GM12878 (cell line): Measurements from ENCODE around the gene TMEM61. TPM values are rescaled to one million over a fixed set of nuclear protein-coding genes. Genes with fewer than 3 reads are reported as not detected.

Experiments
- ATAC-seq: fragments of 200-7000 bp; cut with Tn5 transposase; 3 replicates; pipeline ENCODE4 v1.9.1; 2020; ENCODE audit warnings: mild to moderate bottlenecking, moderate library complexity
- BruUV-seq: library from RNA; stranded (reverse); fragments of 400-500 nt; replicated peaks from 2 replicates; lab custom pipeline; 2021; lab: Mats Ljungman, UMichigan
- CTCF ChIA-PET: fragments of 300-600 bp; sonication (Branson Sonifier 250); formaldehyde crosslinking; extraction: SDS; loops from one replicate; lab custom pipeline; 2021; ENCODE audit warnings: inconsistent platforms; lab: Yijun Ruan, JAX
- POLR2A ChIA-PET: fragments of 350-600 bp; formaldehyde crosslinking; extraction: SDS; loops from one replicate; lab custom pipeline; 2021; ENCODE audit warnings: inconsistent platforms; lab: Charles Lee
- RAD21 ChIA-PET: fragments of 300-600 bp; sonication (Branson Sonifier 250); formaldehyde crosslinking; loops from one replicate; lab custom pipeline; 2023; ENCODE audit warnings: antibody characterized with exemption; ENCODE audit not compliant: unreplicated experiment; lab: Charles Lee
- SMC1A ChIA-PET: fragments of 300-600 bp; sonication (Branson Sonifier 250); formaldehyde crosslinking; loops from one replicate; lab custom pipeline; 2023; ENCODE audit not compliant: unreplicated experiment, uncharacterized antibody; lab: Charles Lee
- DNase-seq: peaks from one replicate; pipeline ENCODE4 v3.0.0-alpha.2; 2011; ENCODE audit warnings: low read depth, low spot score
- FAIRE-seq: peaks from 3 replicates; lab custom pipeline; 2011; peaks lifted over from hg19 to GRCh38; lab: Jason Lieb, UNC
- H2AFZ ChIP-seq: 2 replicates; pipeline ENCODE4 v1.6.0; 2011; ENCODE audit warnings: low read depth, low read length, control low read depth; ENCODE audit not compliant: control insufficient read depth
- H3K27ac ChIP-seq: 2 replicates; pipeline ENCODE4 v1.5.1; 2011; ENCODE audit warnings: control low read depth; ENCODE audit not compliant: control insufficient read depth, insufficient read depth
- H3K27me3 ChIP-seq, 2 experiments: replicated peaks in 1 of 2; 2 replicates each; pipeline versions ENCODE4 v1.6.0 to v1.6.1; 2011; ENCODE audit warnings: low read length in 1 of 2; ENCODE audit not compliant: control insufficient read depth in 2 of 2, insufficient read depth in 2 of 2
- H3K36me3 ChIP-seq, 2 experiments: 2 replicates each; pipeline ENCODE4 v1.5.1; 2011; ENCODE audit warnings: low read length in 1 of 2; ENCODE audit not compliant: control insufficient read depth in 2 of 2, insufficient read depth in 2 of 2
- H3K4me1 ChIP-seq: 2 replicates; pipeline ENCODE4 v1.6.1; 2011; ENCODE audit warnings: mild to moderate bottlenecking, low read length, moderate library complexity, mixed read lengths; ENCODE audit not compliant: control insufficient read depth, insufficient read depth
- H3K4me2 ChIP-seq: 2 replicates; pipeline ENCODE4 v1.6.0; 2011; ENCODE audit warnings: control low read depth; ENCODE audit not compliant: control insufficient read depth, insufficient read depth
- H3K4me3 ChIP-seq: fragments of 200-600 bp; sonication (generic); 2 replicates; pipeline ENCODE4 v1.5.1; 2016
- H3K79me2 ChIP-seq: 2 replicates; pipeline ENCODE4 v1.6.0; 2011; ENCODE audit warnings: low read length; ENCODE audit not compliant: control insufficient read depth, insufficient read depth
- H3K9ac ChIP-seq: 2 replicates; pipeline ENCODE4 v1.8.0; 2011; ENCODE audit warnings: low read length, control low read depth, mixed read lengths; ENCODE audit not compliant: control insufficient read depth, insufficient read depth
- H3K9me3 ChIP-seq: replicated peaks from 3 replicates; pipeline ENCODE4 v1.5.1; 2011; ENCODE audit warnings: mild to moderate bottlenecking, low read length; ENCODE audit not compliant: control insufficient read depth, insufficient read depth
- H4K20me1 ChIP-seq: 2 replicates; pipeline ENCODE4 v1.6.0; 2011; ENCODE audit not compliant: control insufficient read depth, insufficient read depth
- CHD4 ChIP-seq: fragments of 200-600 bp; sonication (generic); IDR thresholded peaks from 2 replicates; pipeline ENCODE4 v1.6.1; 2016; ENCODE audit warnings: mild to moderate bottlenecking
- E2F4 ChIP-seq: IDR thresholded peaks from 2 replicates; pipeline ENCODE4 v1.6.1; 2012; ENCODE audit warnings: low read depth, low read length, improper control_type of control experiment
- IRF4 ChIP-seq: IDR thresholded peaks from 2 replicates; pipeline ENCODE4 v1.6.1; 2011; ENCODE audit warnings: low read depth, low read length
- MTA2 ChIP-seq: fragments of 450-650 bp; IDR thresholded peaks from 2 replicates; pipeline ENCODE4 v1.6.1; 2016; ENCODE audit warnings: low read depth, mild to moderate bottlenecking, moderate library complexity
- MTA3 ChIP-seq: IDR thresholded peaks from 2 replicates; pipeline ENCODE4 v1.6.1; 2012; ENCODE audit warnings: low read length, inconsistent platforms, borderline replicate concordance
- NBN ChIP-seq: fragments of 450-650 bp; IDR thresholded peaks from 2 replicates; pipeline ENCODE4 v1.6.1; 2016
- NFXL1 ChIP-seq: fragments of 450-650 bp; IDR thresholded peaks from 2 replicates; pipeline ENCODE4 v1.6.1; 2017; ENCODE audit warnings: antibody characterized with exemption, mild to moderate bottlenecking, borderline replicate concordance
- TCF3 ChIP-seq: IDR thresholded peaks from 2 replicates; pipeline ENCODE4 v1.6.1; 2012; ENCODE audit warnings: low read depth, mild to moderate bottlenecking, low read length, borderline replicate concordance; ENCODE audit not compliant: insufficient read depth
- ZNF274 ChIP-seq: IDR thresholded peaks from one replicate; pipeline ENCODE4 v1.8.0; 2011; ENCODE audit not compliant: insufficient read length, insufficient read depth
- WGBS: methylation state at CpG from one replicate; pipeline ENCODE4 v1.1.6; 2016; ENCODE audit warnings: low lambda C conversion rate; ENCODE audit not compliant: insufficient replicate concordance, insufficient coverage; ENCODE audit errors: missing lambda C conversion rate; 5-methylcytosine and 5-hydroxymethylcytosine counted together
- in situ Hi-C: fragments of 300-500 bp; cut with MboI; formaldehyde crosslinking; loops from 9 replicates; pipeline ENCODE4 v1.14.3; 2018; ENCODE audit warnings: mixed read lengths
- intact Hi-C: fragments of 100-400 bp; cut with micrococcal nuclease; formaldehyde crosslinking; loops from one replicate; pipeline ENCODE4 v1.14.2; 2022; ENCODE audit not compliant: unreplicated experiment
- polyA plus RNA-seq, 11 experiments: library from polyadenylated mRNA; depleted of rRNA in 4 of 11; unstranded in 6 of 11; stranded (reverse) in 5 of 11; fragments of >200 nt; fragmentation: Nextera tagmentation in 4 of 11; fragmentation: Illumina TruSeq in 1 of 11; extraction: Ambion mirVana in 4 of 11; extraction: Trizol in 1 of 11; gene quantifications; 1 replicate in 1 of 11; 2 replicates in 10 of 11; pipeline versions ENCODE4 v1.2.1 to v1.2.3, GENCODE V29; 2011 to 2016; ENCODE audit warnings: inconsistent platforms in 2 of 11, missing spikeins in 2 of 11, low read depth in 1 of 11
- total RNA-seq, 4 experiments: library from RNA; depleted of rRNA in 3 of 4; stranded (reverse); fragments of >200 nt in 3 of 4; fragmentation: Illumina TruSeq in 1 of 4; extraction: Trizol in 1 of 4; gene quantifications; 2 replicates each; pipeline versions ENCODE4 v1.2.1 to v1.2.3, GENCODE V29; 2013 to 2021

Gene TMEM61
- total and polyA plus RNA-seq, 10 of the 15 experiments (the other 5 are each of a cell fraction or from before 2014, with no cell fraction given) = not detected

- H2AFZ ChIP-seq = no peak overlapping the region
- H3K36me3 ChIP-seq = no peaks in the 10 kb centered on the region
- BruUV-seq = no TSS peak
- H3K79me2 ChIP-seq = no peaks in the 10 kb centered on the region
- no peaks in the 10 kb centered on the region for H4K20me1 ChIP-seq
- SMC1A ChIA-PET = no interaction called here
- H3K4me1 ChIP-seq = no peaks in the 10 kb centered on the region
- RAD21 ChIA-PET = no interaction called here
- no peak for FAIRE-seq
- H3K9ac ChIP-seq = no peak overlapping the region
- POLR2A ChIA-PET = no interaction called here
- H3K9me3 ChIP-seq = no peaks in the 10 kb centered on the region
- CTCF ChIA-PET = no interaction called here
- no peak overlapping the region for H3K27ac ChIP-seq
- intact Hi-C loops = no loop called here
- 70% methylated on average over 6 of the region's 8 CpGs for WGBS
- peaks cover 2 to 3% of the 10 kb centered on the region in 2 experiments; a peak in 3 of 4 replicates for H3K27me3 ChIP-seq
- no peak overlapping the region for H3K4me3 ChIP-seq
- no peak for ATAC-seq
- no peak for TF ChIP-seq NFXL1
- no peak for TF ChIP-seq ZNF274
- no peak for TF ChIP-seq IRF4
- TF ChIP-seq TCF3 = no peak
- TF ChIP-seq NBN = no peak
- no peak for TF ChIP-seq E2F4
- no peak for TF ChIP-seq MTA2
- TF ChIP-seq MTA3 = no peak
- TF ChIP-seq CHD4 = no peak
- TF ChIP-seq, all 136 proteins: peak for 0
- in situ Hi-C loops = loop anchor here (5.0 kb wide), 1 partner anchor 51 kb away; no protein-coding TSS in a partner anchor
- no peak overlapping the region for H3K4me2 ChIP-seq
- DNase-seq = no peak
Measured at GRCh38 chr1:54981466-54981865, 1.0 kb downstream of the TMEM61 start.
